Subcutaneous abdominal adipose tissue (tissue), 5 donors: ENCODE results near the gene SLC27A4.

Source experiments
- H3K27ac ChIP-seq: one replicate; pipeline ENCODE4 v1.7.0; 2013; ENCODE audit warnings: low read depth, mild to moderate bottlenecking, inconsistent platforms, low read length, moderate library complexity
- H3K27me3 ChIP-seq, 5 donors: one replicate each; pipeline ENCODE4 v1.7.0; 2013; ENCODE audit warnings: low read length in 5 of 5, inconsistent platforms in 1 of 5; ENCODE audit not compliant: control insufficient read depth in 5 of 5, insufficient read depth in 4 of 5
- H3K36me3 ChIP-seq, 5 donors: one replicate each; pipeline ENCODE4 v1.7.0; 2013; ENCODE audit warnings: low read length in 5 of 5; ENCODE audit not compliant: control insufficient read depth in 5 of 5, insufficient read depth in 5 of 5
- H3K4me1 ChIP-seq, 5 donors: one replicate each; pipeline ENCODE4 v1.7.0; 2013; ENCODE audit warnings: low read length in 5 of 5, mild to moderate bottlenecking in 3 of 5, moderate library complexity in 1 of 5; ENCODE audit not compliant: control insufficient read depth in 5 of 5, insufficient read depth in 5 of 5
- H3K4me3 ChIP-seq, 5 donors: one replicate each; pipeline ENCODE4 v1.7.0; 2013; ENCODE audit warnings: low read length in 5 of 5, low read depth in 1 of 5
- H3K9ac ChIP-seq, 5 donors: one replicate each; pipeline ENCODE4 v1.7.0; 2013; ENCODE audit warnings: low read length in 5 of 5, mild to moderate bottlenecking in 4 of 5, moderate library complexity in 3 of 5
- H3K9me3 ChIP-seq, 5 donors: one replicate each; pipeline ENCODE4 v1.7.0; 2013; ENCODE audit warnings: low read length in 5 of 5; ENCODE audit not compliant: control insufficient read depth in 5 of 5
- donor health status: healthy.
- donor health status: healthy.
- donor health status: healthy.
- donor health status: healthy.
- donor health status: healthy.

Gene SLC27A4

GRCh38 chr9:128409450-128409849, 69.1 kb downstream of the SLC27A4 start:
- H3K4me1 ChIP-seq = peaks cover 0 to 9% (median 0%) of the 10 kb centered on the region in 5 donors
- no peak overlapping the region for H3K4me3 ChIP-seq
- no peaks in the 10 kb centered on the region for H3K36me3 ChIP-seq
- H3K27me3 ChIP-seq = peaks cover 13 to 33% (median 20%) of the 10 kb centered on the region in 5 donors
- H3K9me3 ChIP-seq = no peaks in the 10 kb centered on the region
- no peak overlapping the region for H3K9ac ChIP-seq
- H3K27ac ChIP-seq = no peak overlapping the region

GRCh38 chr9:128409978-128410377, 69.7 kb downstream of the SLC27A4 start:
- H3K9me3 ChIP-seq = no peaks in the 10 kb centered on the region
- H3K9ac ChIP-seq = no peak overlapping the region

More at GRCh38 chr9:128409978-128410377, 69.7 kb downstream of the SLC27A4 start:
- H3K27ac ChIP-seq = no peak overlapping the region
- H3K36me3 ChIP-seq = no peaks in the 10 kb centered on the region
- H3K27me3 ChIP-seq = peaks cover 17 to 36% (median 24%) of the 10 kb centered on the region in 5 donors
- peaks cover 0 to 9% (median 0%) of the 10 kb centered on the region in 5 donors for H3K4me1 ChIP-seq
- H3K4me3 ChIP-seq = no peak overlapping the region
